Ascending aorta (tissue), 2 donors: ENCODE measurements around the gene RIIAD1. TPM values are rescaled to one million over a fixed set of nuclear protein-coding genes. Genes with fewer than 3 reads are reported as not detected.
A peak's percentile ranks its signal among the peaks of the same experiment; 100 is the strongest.

Experiments
- DNase-seq, 2 donors: peaks; one replicate each; pipeline ENCODE4 v3.0.0-alpha.2; 2019; ENCODE audit warnings: low spot score in 2 of 2
- H3K27ac ChIP-seq, 2 donors: fragments of 200-600 bp; sonication (generic); one replicate each; pipeline ENCODE4 v1.5.1; 2016 to 2017; ENCODE audit warnings: mild to moderate bottlenecking in 1 of 2
- H3K27me3 ChIP-seq: fragments of 200-600 bp; sonication (generic); one replicate; pipeline ENCODE4 v1.5.1; 2017
- H3K36me3 ChIP-seq, 2 donors: fragments of 200-600 bp; sonication (generic); one replicate each; pipeline ENCODE4 v1.5.1; 2016
- H3K4me1 ChIP-seq, 2 donors: fragments of 200-600 bp; sonication (generic); one replicate each; pipeline ENCODE4 v1.5.1; 2016 to 2017; ENCODE audit warnings: mild to moderate bottlenecking in 1 of 2
- H3K4me3 ChIP-seq, 2 donors: fragments of 200-600 bp; sonication (generic); one replicate each; pipeline ENCODE4 v1.5.1; 2016 to 2017; ENCODE audit warnings: mild to moderate bottlenecking in 1 of 2
- H3K9me3 ChIP-seq, 2 donors: fragments of 200-600 bp; sonication (generic); one replicate each; pipeline ENCODE4 v1.5.1; 2016
- intact Hi-C: fragments of 100-400 bp; cut with DNase I; formaldehyde crosslinking; loops from one replicate; pipeline ENCODE4 v1.15.1; 2023
- total RNA-seq: library from RNA; depleted of rRNA; stranded (reverse); fragments of >200 nt; gene quantifications from one replicate; pipeline ENCODE4 v1.1.0, GENCODE V29; 2016
- TF ChIP-seq, protein P1 (sequence below), 3 experiments: fragments of 200-600 bp in 2 of 3; fragments of 450-650 bp in 1 of 3; sonication (generic) in 2 of 3; IDR thresholded peaks; one replicate each; pipeline ENCODE4 v1.5.1; 2016 to 2019; ENCODE audit warnings: antibody characterized with exemption in 3 of 3, mild to moderate bottlenecking in 1 of 3, moderate library complexity in 1 of 3

RIIAD1 gene
- total RNA-seq, 1 donor from 2014 or later: not detected

DNA sequence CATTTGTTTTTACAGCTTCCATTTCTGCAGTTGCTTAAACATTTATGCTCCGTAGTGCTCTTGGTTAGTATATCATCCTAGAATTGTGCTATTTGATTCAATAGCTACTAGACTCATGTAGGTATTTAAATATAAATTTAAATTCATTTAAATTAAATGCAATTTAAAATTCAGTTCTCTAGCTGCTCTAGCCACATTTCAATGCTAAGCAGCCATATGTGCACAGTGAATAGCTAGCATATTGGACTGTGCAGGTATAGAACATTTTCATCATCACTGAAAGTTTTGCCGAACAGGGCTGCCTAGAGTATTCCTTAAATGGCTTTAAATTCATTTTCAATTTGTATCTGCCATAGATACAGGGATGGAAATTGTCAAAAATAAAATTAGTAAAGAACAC, 37.2 kb upstream of the RIIAD1 start:
- intact Hi-C loops: no loop called here

DNA sequence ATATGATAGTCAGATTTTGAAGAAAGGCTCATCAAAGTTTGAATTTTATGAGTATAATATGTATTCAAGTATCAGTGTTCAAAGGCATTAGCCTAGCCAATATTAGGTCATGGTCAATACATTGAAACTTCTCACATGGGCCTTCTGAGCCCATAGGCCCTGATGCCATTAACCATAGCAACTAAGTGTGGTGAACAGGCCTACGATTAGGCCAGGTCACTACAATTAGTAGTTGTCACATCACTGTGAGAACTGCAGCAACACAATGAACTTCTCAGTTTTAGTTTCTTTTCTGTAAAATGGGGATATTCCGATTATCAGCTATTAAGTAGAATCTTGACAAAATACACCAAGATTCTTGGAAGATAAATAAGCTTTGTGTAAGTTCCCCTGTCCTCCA, 34.8 kb upstream of the RIIAD1 start:
- intact Hi-C loops: no loop called here
- DNase-seq: no peak
- TF ChIP-seq, protein P1, sequence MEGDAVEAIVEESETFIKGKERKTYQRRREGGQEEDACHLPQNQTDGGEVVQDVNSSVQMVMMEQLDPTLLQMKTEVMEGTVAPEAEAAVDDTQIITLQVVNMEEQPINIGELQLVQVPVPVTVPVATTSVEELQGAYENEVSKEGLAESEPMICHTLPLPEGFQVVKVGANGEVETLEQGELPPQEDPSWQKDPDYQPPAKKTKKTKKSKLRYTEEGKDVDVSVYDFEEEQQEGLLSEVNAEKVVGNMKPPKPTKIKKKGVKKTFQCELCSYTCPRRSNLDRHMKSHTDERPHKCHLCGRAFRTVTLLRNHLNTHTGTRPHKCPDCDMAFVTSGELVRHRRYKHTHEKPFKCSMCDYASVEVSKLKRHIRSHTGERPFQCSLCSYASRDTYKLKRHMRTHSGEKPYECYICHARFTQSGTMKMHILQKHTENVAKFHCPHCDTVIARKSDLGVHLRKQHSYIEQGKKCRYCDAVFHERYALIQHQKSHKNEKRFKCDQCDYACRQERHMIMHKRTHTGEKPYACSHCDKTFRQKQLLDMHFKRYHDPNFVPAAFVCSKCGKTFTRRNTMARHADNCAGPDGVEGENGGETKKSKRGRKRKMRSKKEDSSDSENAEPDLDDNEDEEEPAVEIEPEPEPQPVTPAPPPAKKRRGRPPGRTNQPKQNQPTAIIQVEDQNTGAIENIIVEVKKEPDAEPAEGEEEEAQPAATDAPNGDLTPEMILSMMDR (IDR thresholded peaks at IDR 0.05): no peak

More for the DNA sequence above, 37.2 kb upstream of the RIIAD1 start:
- no peaks in the 10 kb centered on the region for H3K9me3 ChIP-seq
- H3K27me3 ChIP-seq: no peaks in the 10 kb centered on the region
- no peak overlapping the region for H3K27ac ChIP-seq
- no peak for DNase-seq
- TF ChIP-seq, protein P1 (IDR thresholded peaks at IDR 0.05): no peak
- H3K36me3 ChIP-seq: peaks cover 4 to 15% of the 10 kb centered on the region in 2 donors
- H3K4me3 ChIP-seq: no peak overlapping the region
- H3K4me1 ChIP-seq: peaks cover 0 to 5% of the 10 kb centered on the region in 2 donors

DNA sequence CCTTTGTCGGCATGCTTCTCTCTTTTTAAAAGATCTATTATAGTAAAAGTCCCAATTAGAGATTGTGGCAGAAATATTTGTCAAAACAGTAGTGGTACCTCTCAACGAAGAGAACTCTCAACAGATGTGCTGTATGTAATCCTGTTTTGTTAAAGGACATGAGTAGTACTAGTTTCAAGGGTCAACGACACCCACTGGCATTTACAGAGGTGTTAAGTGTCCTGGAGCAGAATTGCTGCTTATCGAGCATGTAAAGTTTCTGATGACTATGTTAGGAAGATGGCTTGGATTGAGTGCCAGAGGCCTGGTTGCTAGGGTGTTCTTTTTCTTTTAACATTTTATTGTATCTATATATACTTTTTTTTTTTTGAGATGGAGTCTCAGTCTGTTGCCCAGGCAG, 31.8 kb upstream of the RIIAD1 start:
- no peak for DNase-seq
- no peak overlapping the region for H3K27ac ChIP-seq
- peaks cover 24 to 28% of the 10 kb centered on the region in 2 donors for H3K36me3 ChIP-seq
- TF ChIP-seq, protein P1 (IDR thresholded peaks at IDR 0.05): no peak
- no peaks in the 10 kb centered on the region for H3K27me3 ChIP-seq
- intact Hi-C loops: no loop called here
- no peak overlapping the region for H3K4me3 ChIP-seq
- H3K4me1 ChIP-seq: no peaks in the 10 kb centered on the region
- H3K9me3 ChIP-seq: no peaks in the 10 kb centered on the region

More for the DNA sequence above, 34.8 kb upstream of the RIIAD1 start:
- Histone ChIP-seq H3K36me3 (peaks cover 4 to 15% of the 10 kb centered on the region in 2 donors), H3K4me1 (no peaks in the 10 kb centered on the region), H3K27me3 (no peaks in the 10 kb centered on the region), H3K9me3 (no peaks in the 10 kb centered on the region), H3K4me3 (no peak overlapping the region), H3K27ac (no peak overlapping the region)

DNA sequence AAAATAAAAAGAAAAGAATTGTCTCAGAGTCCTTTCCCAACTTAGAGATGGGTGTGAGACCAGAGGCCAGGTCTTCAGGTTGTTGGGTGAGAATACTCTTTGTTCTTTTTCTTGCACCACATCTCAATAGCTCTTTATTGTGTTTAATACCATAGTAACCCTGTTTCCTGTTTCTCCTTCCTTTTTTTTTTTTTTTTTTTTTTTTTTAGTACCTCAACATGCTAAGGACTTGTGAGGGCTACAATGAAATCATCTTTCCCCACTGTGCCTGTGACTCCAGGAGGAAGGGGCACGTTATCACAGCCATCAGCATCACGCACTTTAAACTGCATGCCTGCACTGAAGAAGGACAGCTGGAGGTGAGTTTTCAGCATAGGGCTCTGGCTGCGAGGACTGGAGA, 29.1 kb upstream of the RIIAD1 start:
- H3K4me1 ChIP-seq: no peaks in the 10 kb centered on the region
- no peak overlapping the region for H3K27ac ChIP-seq
- TF ChIP-seq, protein P1 (IDR thresholded peaks at IDR 0.05): no peak
- no peak for DNase-seq
- no peak overlapping the region for H3K4me3 ChIP-seq
- peaks cover 26 to 41% of the 10 kb centered on the region in 2 donors for H3K36me3 ChIP-seq
- H3K9me3 ChIP-seq: no peaks in the 10 kb centered on the region
- H3K27me3 ChIP-seq: no peaks in the 10 kb centered on the region
- intact Hi-C loops: no loop called here

DNA sequence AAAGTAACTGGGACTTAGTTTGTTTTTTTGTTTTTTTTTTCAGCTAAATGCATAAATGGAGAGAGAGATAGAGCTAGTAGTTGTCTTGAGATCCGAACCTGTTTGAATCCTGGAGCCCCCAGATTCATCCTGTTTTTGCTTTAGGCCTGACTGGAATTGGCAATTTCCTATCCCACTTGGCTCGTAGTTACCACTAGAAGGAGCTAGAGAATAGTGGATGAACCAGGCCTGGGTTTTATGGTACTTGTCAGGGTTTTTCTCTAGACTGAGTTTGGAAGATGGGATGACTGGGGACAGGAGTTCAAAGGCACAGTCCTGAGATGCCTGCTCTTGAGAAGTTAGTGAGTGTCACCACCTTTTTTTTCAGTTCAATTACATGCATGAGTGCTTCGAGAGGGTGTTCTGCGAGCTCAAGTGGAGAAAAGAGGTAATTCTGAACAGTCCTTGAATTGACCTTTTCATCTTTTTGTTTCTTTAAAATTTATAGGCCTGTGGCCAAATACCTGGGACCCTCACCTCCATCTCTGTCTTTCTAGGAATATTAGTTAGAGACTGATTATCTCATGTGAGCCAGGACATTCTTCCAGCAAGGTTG, 28.2 kb upstream of the RIIAD1 start:
- intact Hi-C loops: no loop called here
- Histone ChIP-seq H3K9me3 (no peaks in the 10 kb centered on the region), H3K27ac (no peak overlapping the region), H3K4me3 (no peak overlapping the region), H3K4me1 (no peaks in the 10 kb centered on the region), H3K36me3 (peaks cover 28 to 50% of the 10 kb centered on the region in 2 donors), H3K27me3 (no peaks in the 10 kb centered on the region)
- no peak for DNase-seq
- TF ChIP-seq, protein P1 (IDR thresholded peaks at IDR 0.05): peak in 1 of 3 experiments; percentile 34
